Right renal pelvis (tissue), 4 donors: ENCODE data around the gene SLC49A3. TPM values are rescaled to one million over a fixed set of nuclear protein-coding genes. Genes with fewer than 3 reads are reported as not detected.
"Not testable (repeated sequence)": the region's sequence is repeated elsewhere in the genome, so short reads cannot be mapped to it uniquely, and the experiment has no call there.

ENCODE experiments used
- DNase-seq, 4 donors: peaks; one replicate each; pipeline ENCODE4 v3.0.0-alpha.2; 2013; ENCODE audit warnings: low read depth in 4 of 4, low spot score in 3 of 4, missing footprints in 1 of 4
- polyA plus RNA-seq, 4 donors: library from polyadenylated mRNA; unstranded; fragments of 120-200 nt; gene quantifications; one replicate each; pipeline ENCODE4 v1.2.1, GENCODE V29; 2013; ENCODE audit not compliant: insufficient read length in 4 of 4

Gene SLC49A3
- polyA plus RNA-seq, 4 donors, result 3.5 to 6.6 (median 4.2) TPM

DNA sequence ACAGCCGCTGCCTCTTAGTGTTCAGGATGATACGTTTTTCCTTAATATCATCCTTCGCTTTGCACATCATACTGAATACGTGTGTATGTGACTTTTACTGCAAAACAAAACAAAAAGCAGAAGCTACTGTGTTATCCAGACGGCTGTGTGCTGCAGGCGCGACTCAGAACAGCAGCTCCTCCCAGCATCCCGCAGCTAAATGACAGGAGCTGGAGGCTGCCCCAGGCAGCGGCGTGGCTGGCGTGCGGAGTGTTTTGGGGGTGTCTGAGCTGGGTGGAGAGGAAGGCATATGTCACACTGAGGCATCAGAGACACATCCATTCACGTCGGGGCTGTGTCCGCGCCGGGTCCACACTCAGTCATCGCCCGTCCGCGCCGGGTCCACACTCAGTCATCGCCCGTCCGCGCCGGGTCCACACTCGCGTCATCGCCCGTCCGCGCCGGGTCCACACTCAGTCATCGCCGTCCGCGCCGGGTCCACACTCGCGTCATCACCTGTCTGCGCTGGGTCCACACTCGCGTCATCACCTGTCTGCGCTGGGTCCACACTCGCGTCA is 33.3 kb upstream of the SLC49A3 start:
- no peak for DNase-seq

DNA sequence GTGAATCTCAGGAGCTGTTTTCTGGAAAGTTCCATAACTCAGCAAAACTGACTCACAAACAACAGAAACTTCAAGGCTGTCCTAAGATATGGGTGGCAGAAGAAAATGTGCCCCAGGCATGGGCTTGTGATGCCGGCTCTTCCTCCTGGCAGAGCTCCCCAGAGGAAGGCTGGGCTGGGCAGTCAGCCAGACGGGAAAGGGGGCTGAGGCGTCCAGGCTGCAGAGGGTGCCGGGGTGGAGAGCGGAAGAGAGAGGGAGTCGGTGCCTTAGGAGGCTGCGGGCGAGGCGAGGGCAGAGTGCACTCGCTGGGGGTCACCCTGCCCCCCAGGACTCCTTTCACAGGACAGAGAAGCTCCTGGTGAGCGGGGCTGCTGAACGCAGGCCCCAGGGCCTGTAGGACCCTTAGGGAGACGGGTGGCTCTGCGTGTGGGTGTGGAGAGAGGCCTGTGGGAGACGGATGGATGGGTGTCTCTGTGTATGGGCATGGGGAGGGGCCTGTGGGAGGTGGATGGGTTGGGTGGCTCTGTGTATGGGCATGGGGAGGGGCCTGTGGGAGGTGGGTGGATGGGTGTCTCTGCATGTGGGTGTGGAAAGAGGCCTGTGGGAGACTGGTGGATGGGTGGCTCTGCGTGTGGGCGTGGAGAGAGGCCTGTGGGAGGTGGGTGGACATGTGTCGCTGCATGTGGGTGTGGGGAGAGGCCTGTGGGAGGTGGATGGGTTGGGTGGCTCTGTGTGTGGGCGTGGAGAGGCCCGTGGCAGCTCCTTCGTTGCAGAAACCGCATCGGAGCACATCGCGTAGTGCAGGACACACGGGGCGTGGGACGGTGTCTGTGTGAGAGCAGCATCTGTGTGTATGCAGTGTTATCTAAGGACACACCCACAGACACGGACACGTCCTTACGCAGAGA is 32.6 kb upstream of the SLC49A3 start:
- DNase-seq, result no peak

DNA sequence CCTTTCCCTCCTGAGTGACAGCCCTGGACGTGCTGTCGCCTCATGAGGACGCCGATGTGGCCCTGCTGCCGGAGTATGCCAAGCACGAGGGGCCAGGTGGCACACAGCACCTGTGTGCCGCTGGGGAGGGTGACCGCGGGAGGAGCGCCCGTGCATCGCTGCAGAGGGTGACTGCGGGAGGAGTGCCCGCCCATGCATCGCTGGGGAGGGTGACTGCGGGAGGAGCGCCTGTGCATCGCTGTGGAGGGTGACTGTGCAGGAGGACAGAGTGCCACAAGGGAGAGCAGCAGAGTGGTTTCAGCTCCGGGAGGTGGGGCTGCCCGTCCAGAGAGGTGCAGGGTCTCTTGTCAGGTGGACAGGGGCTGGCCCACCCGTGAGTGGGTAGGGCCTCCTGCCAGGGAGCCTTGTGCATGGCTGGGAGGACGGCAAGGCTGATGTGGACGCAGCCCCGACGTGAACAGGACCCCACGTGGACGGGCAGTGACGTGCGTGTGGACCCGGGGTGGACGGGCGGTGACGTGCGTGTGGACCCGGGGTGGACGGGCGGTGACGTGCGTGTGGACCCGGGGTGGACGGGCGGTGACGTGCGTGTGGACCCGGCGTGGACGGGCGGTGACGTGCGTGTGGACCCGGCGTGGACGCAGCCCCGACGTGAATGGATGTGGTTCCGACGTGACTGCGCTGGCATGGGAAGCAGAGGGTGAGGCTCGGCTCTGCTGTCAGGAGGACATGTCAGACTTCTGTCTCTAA is 31.3 kb upstream of the SLC49A3 start:
- DNase-seq, result no peak

DNA sequence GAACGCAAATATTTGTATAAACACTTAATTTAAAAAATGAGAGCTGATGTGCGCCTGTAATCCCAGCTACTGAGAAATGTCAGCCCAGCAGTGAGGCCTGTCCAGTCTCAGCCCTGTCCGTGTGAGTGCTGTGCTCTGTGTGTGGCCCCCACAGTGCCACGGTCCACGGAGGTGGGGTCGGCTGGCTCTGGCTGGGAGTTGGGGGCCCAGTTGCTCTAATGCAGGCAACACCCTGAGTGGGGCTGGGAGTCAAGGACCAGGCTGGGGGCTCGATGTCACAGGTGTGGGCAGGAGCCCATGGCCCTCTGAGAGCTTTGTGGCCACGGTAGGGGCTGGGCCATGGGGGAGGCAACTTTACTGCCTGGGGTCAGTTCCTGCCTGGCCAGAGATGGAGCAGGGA is 29.5 kb upstream of the SLC49A3 start:
- no peak for DNase-seq

DNA sequence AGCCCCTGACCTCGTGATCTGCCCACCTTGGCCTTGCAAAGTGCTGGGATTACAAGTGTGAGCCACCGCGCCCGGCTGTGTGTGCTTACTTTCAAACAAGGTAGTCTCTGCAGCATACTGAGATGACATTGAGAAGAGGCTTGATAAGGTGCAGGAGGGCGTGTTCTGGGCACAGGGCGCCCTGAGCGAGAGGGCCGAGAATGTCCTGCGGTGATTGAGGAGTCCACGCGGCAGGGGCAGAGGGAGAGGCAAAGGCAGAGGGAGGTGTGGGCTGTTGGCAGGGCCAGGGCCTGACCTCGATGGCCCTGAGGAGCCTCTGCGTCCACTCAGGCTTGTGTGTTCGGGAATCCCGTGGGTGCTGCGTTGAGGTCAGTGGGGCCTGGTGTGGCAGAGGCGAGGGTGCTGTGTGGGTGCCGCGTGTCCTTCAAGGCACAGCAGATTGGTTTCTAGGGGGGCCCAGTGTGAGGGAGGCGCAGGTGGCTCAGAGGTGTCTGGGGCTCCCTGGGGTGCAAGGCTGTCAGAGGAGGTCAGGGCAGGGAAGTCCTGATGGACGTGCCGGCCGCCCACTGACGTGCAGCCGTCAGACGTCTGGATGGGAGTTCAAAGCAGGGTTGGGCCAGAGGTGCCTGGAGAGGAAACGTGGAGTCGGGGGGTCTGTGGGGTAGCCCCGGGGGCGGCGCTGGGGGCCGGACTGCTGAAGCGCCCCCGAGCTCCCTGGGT is 28.8 kb upstream of the SLC49A3 start:
- no peak for DNase-seq

DNA sequence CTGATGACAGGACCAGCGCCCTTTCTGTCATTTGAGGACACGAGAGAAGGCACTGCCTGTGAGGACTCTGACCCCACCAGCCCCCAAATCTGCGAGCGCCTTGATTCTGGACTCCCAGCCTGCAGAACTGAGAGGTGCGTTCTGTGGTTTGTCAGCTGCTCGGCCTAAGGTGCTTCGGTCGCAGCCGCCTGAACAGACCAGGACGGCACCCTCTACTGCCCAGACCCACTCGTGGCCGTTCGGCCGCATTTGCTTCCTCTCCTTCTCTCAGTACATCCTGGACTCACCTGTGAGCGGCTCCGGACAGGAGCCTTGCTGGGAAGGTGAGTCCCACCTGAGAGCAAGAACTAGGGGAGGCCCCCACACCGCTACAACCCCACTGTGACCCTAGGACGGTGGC is 25.1 kb upstream of the SLC49A3 start:
- DNase-seq, result no peak

DNA sequence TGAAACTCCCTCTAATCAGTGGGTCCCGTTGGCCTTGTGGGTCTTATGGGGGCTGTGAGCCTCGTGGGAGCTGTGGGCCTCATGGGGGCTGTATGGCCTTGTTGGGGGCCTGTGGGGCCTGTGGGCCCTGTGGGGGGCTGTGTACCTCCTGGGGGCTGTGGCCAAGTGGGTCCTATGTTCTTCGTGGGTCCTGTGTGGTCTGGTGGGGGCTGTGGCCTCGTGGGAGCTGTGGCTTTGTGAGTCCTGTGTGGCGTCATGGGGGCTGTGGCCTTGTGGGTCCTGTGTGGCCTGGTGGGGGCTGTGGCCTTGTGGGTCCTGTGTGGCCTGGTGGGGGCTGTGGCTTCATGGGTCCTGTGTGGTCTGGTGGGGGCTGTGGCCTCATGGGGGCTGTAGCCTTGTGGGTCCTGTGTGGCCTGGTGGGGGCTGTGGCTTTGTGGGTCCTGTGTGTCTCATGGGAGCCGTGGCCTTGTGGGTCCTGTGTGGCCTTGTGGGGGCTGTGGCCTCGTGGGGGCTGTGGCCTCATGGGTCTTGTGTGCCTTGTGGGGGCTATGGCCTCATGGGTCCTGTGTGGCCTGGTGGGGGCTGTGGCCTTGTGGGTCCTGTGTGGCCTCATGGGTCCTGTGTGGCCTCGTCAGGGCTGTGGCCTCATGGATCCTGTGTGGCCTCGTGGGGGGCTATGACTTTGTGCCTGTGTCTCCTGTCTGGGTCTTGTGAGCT is 24.1 kb upstream of the SLC49A3 start:
- no peak for DNase-seq

DNA sequence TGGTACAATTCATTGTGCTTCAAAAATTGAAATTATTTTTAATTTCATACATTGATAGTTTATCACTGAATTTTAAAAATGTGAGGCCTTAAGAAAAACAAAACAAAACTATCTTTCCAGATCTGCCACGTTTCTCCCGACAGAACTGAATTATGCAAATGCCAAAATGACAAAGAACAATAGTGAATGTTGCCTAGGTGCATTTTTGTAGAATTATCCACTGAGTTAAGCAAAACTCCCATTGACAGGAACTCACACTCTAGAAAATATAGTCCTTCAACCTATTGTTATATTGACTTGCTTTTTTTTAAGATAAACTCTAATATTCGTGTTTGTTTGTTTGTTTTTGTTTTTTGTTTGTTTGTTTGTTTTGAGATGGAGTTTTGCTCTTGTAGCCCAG is 23.1 kb upstream of the SLC49A3 start:
- DNase-seq, result no peak

DNA sequence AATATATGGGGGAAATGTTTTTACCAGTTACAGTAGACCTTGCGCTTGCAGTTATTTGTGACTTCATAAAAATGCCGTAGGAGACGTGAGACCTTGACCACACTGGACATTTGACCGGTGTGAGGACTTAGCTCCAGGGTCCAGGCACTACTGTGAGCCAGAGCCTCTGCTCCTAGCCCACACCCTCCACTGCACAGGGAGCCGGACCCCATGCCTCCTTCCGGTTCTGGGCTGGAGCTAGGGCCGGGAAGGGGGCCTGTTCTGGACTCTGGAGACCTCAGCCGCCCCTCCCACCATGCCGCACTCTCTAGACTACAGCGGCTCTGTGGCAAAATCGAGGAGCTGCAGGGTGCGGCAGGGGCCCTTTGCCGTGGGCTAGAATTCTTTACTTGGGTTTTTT is 22.0 kb upstream of the SLC49A3 start:
- no peak for DNase-seq

DNA sequence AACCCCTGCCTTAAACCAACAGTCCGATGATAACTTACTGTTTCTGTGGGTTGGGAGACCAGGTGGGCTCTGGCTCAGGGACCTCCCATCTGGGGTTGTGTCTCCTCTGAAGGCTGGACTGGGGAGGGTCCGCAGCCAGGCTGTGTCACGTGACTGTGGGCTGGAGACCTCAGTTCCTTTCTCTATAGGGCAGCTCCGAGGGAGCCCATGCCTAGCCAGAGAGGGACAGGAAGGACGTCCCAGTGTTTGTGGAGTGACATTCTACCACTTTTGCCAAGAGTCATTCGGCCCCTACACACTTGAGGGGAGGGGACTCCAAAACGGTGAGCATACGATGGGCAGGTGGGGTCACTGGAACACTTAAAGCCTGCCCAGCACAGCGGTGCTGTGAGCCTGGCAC is 21.2 kb upstream of the SLC49A3 start:
- DNase-seq, result no peak

DNA sequence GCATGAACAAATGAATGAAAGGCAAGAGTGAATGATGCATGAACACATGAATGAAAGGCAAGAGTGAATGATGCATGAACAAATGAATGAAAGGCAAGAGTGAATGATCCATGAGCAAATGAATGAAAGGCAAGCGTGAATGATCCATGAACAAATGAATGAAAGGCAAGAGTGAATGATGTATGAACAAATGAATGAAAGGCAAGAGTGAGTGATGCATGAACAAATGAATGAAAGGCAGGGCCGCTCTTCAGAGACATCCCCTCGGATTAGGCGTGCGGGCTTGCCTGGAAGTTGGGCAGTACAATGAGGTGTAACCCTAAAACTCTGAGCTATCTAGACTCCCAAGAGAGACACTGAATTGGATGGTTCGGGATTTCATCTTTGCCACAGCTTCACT is 20.4 kb upstream of the SLC49A3 start:
- no peak for DNase-seq

DNA sequence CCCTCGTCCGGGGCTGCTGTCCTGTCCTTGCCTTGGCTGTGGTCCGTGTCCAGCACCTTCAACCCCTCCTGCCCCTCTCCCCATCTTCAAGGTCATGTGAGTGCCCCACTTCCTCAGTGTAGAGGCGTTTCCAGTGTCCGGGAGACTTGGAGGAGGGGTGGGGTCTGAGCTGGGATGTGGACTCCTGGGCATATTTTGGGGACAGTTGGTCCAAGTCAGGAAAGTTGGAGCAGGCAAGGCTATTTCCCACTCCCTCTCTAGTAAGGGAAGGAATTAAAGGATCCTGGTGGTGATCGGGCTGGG is 19.6 kb upstream of the SLC49A3 start:
- DNase-seq, result no peak

DNA sequence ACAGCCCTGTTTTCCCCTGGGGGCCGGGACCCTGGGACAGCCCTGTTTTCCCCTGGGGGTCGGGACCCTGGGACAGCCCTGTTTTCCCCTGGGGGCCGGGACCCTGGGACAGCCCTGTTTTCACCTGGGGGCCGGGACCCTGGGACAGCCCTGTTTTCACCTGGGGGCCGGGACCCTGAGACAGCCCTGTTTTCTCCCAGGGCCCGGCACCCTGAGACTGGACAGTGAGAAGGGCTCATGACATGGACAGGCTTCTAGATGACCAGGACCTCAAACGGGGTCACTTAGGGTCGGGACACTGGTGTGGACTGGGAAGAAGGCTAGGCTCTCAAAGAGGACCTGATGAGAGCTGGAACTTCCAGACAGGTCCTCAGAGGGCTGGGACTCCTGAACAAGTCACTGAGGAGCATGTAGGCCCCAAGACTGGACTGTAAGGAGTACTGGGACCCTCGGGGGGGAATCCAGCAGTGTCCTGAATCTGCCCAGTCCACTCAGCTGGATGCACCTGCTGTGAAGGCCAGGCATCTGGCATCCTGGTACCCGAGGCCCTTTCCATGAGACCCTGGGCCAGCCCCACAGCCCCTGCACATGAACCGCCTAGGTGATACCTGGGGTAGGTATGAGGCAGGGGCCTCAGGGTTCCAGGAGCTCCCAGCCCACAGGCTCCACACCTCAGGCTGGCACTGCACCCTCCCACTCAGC is 19.1 kb upstream of the SLC49A3 start:
- no peak for DNase-seq

DNA sequence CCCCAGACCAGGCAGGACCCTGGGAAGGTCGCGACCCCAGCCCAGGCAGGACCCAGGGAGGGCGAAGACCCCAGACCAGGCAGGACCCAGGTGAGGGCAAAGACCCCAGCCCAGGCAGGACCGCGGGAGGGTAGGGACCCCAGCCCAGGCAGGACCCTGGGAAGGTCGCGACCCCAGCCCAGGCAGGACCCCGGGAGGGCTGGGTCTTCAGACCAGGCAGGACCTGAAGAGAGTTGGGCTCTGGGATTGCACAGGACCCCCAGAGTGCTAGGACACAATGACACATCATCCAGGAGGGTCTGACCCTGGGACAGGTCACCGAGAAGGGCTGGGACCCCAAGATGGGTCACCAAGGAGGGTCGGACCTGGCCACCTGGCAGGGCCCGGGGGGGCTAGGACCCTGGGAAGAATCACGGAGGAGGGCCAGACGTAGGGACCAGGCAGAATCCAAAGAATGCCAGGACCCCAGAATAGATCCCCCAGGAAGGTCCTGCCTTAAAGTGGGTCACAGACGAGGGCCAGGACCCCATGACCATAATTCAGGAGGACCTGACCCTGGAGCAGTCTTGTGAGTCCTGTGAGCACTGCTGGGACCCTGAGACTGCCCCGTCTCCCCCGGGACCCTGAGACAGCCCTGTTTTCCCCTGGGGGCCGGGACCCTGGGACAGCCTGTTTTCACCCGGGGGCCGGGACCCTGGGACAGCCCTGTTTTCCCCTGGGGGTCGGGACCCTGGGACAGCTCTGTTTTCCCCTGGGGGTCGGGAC is 18.1 kb upstream of the SLC49A3 start:
- no peak for DNase-seq

DNA sequence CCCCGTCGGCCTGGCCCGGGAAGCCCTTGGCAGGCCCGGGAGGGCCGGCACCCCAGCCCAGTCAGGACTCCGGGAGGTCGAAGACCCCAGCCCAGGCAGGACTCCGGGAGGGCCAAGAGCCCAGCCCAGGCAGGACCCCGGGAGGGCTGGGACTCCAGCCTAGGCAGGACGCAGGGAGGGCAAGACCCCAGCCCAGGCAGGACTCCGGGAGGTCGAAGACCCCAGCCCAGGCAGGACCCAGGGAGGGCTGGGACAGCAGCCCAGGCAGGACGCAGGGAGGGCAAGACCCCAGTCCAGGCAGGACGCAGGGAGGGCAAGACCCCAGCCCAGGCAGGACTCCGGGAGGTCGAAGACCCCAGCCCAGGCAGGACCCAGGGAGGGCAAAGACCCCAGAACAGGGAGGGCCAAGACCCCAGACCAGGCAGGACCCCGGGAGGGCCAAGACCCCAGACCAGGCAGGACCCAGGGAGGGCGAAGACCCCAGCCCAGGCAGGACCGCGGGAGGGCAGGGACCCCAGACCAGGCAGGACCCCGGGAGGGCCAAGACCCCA is 17.2 kb upstream of the SLC49A3 start:
- DNase-seq, result not testable (repeated sequence)

DNA sequence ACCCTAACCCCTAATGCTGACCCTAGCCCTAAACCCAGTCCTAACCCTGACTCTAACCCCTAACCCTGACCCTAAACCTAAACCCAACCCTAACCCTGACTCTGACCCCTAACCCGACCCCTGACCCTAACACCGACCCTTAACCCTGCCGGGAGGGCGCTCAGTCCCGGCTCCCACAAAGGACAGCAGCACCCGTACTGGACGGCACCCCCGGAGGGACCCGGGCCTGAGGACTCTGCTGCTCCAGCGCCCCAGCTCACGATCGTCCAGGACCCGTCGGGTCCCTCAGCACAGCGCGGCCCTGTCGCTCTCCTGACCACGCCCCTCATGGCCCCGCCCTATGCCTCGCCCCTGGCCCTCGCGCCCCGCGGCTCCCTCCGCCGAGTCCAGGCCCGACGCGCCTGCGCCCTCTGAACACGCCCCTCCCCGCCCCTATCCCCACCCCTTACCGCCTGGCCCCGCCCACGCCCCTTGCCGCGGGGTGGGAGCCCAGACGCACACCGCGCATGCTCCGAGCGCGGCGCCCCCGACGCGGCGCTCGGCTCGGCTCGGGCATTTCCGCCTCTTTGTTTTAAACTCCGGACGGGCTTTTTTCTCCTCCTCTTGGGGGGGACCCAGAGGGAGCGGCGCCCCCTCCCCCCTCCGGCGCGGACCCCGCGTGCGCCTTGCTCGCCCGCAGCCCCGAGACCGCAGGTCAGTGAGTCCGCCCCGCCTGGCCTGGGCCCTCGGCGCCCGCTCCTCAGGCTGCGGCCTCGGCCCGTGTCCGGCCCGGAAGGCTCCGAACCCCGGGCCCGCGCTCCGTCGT is 16.5 kb upstream of the SLC49A3 start, which contains the start of gene PCGF3:
Gene PCGF3 (plus strand): TSS at position 555 of the 805 bp plus-strand sequence. CDS start 27,849 bp downstream, outside the sequence.
- peak; percentile 84 to 90 (median 89) for DNase-seq

DNA sequence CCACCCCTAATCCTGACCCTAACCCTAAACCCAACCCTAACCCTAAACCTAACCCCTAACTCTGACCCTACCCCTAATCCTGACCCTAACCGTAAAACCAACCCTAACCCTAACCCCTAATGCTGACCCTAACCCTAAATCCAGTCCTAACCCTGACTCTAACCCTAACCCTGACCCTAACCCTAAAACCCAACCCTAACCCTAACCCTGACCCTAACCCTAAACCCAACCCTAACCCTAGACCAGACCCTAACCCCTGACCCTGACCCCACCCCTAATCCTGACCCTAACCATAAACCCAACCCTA is 16.0 kb upstream of the SLC49A3 start:
- no peak for DNase-seq
